ELR (cell line): ENCODE data around the gene SLC38A1.

Experiments used
- DNase-seq: peaks from one replicate; pipeline ENCODE4 v3.0.0-alpha.2; 2015; ENCODE audit warnings: low read depth

SLC38A1 gene

GRCh38 chr12:46230983-46231382 is 37.9 kb downstream of the SLC38A1 start:
- peak; percentile 59 for DNase-seq

GRCh38 chr12:46230306-46230705 is 38.5 kb downstream of the SLC38A1 start:
- no peak for DNase-seq

- no peak for DNase-seq
These were observed 41.2 kb downstream of the SLC38A1 start for GRCh38 chr12:46227616-46228015.

- no peak for DNase-seq
These were observed 44.5 kb downstream of the SLC38A1 start for GRCh38 chr12:46224386-46224785.

DNA sequence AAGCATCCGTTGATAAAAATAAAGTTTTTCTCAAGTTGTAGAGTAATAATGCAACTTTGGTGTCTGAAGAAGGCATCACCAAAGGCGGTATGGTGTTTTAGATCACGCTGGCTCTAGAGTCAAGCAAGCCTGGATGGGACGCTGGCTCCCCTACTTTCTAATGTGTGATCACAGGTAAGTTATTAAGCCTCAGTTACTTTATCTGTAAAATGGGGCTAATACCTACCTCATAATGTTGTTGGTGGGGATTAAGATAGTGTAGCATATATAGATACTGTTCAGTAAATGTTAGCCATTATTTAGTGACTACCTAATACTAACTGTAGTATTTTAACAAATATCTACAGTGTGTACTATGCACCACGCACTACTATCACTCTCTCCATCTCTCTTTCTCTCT is 45.8 kb downstream of the SLC38A1 start:
- no peak for DNase-seq

DNA sequence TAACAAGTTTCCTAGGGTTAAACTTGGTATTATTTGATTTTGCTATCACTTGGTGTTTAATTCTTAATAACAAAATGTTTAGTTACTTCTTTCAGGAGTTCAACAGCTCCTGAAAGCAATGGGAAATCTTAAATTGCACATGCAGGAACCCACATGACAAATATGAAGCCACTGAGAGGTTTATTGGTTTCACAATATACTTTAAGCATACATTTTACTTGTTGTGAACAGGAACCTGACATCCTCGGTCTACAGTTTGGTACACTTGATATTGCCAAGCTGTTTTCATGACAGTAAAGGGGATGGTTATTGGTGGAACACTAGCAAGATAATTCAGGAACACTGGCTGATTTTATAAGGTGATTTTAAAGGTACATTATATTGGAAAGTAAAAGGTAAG is 46.2 kb downstream of the SLC38A1 start:
- DNase-seq = no peak

- peak; percentile 77 for DNase-seq
These were observed 47.4 kb downstream of the SLC38A1 start for GRCh38 chr12:46221255-46222128.

DNA sequence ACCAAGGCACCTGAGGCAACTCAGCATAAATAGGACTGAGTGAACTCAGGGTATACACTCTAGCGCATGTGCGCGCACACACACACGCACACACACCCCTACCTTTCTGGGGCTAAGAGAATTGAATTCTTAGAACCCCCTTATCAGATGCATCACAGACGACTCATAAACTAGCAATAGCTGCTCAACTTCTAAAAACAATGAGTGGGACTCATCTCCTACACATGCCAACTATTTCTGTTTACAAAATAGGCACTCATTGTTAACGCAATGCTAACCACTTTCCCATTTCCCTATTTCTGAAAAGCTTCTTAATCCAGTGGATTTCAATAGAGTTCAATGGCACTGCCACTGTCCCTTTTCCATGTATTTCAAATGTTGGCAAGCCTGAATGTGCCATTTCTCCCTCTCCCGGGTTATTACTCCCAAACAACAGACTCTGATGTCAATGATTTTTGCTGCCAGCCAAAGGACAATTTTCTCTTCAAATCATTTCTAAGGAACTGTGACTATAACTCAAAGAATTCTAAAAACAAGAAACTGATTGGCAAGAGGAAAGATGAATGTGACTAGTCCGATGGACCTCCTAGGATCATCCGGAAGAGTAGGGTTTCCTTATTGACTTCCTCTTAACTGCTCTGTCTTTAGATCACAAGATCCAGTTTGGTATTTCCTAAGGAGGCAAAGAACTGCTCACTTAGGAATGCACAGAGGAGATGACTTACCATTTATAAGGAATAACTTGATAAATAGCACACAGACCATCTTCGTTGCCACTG is 48.8 kb downstream of the SLC38A1 start:
- peak; percentile 99 for DNase-seq

DNA sequence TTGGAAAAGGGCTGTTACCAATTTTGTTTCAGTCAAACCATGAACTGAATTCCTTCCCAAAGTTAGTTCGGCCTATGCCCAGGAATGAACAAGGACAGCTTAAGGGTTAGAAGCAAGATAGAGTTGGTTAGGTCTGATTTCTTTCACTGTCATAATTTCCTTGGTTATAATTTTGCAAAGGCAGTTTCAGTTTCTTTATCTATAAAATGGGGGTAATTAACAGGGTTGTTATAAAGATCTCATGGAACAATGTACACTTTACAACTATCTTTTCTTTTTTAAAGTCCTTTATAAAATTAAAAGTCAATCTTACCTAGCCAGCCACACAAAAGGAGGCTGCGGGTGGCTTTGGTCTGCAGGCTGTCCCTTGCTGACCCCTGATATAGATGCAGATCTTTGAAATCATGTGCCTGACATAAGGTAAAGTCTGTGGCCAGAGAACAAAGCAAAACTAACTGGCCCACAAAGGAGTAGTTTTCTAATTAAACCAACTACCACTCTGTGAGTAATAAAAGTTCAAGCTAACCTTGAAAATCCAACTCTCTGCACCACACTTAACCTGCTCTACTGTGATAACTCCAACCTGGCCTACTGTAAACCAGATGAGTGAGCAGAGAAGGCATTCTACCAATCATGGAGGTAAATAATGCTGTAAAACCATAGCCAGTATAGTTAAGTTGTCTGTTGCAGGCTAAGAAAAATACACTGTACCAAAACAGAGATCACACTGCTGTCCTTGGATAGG is 49.5 kb downstream of the SLC38A1 start:
- DNase-seq = no peak

GRCh38 chr12:46218322-46219095 is 50.3 kb downstream of the SLC38A1 start:
- no peak for DNase-seq

DNA sequence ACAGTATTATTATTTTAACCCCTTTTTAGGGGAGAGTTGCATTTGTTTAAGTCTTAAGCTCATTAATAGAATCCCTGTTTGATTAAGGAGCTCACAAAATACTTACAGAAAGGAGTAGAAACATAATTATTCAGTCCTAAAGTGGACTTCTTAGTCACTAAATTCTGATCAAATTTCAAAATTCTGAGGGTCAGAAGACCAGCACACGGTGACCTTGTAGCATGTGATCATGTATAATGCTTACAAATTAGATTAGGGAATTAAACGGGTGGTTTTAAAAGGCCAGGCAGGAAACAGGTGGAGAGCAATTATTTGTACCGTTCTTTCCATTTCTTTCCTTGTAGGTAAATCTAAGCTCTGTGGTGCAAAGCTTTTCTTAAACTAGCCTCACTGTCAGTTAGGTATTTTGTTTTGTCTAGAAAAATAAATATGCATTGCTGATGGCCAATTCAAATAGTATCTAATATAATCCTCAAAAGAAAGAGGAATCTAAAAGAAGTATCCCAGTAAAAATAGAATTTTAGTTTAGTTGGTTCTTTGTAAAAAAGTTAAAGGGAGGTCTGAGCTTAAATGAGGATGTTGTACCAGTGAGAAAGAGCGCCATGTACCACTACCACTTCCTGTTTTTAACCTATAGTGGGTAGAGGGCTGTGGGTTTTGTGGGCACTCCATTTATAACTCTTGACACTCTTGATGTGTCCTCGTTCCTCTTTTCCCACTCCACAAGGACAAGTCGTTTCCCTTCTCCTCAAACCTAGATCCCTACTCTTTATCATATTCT is 51.1 kb downstream of the SLC38A1 start:
- DNase-seq = no peak

DNA sequence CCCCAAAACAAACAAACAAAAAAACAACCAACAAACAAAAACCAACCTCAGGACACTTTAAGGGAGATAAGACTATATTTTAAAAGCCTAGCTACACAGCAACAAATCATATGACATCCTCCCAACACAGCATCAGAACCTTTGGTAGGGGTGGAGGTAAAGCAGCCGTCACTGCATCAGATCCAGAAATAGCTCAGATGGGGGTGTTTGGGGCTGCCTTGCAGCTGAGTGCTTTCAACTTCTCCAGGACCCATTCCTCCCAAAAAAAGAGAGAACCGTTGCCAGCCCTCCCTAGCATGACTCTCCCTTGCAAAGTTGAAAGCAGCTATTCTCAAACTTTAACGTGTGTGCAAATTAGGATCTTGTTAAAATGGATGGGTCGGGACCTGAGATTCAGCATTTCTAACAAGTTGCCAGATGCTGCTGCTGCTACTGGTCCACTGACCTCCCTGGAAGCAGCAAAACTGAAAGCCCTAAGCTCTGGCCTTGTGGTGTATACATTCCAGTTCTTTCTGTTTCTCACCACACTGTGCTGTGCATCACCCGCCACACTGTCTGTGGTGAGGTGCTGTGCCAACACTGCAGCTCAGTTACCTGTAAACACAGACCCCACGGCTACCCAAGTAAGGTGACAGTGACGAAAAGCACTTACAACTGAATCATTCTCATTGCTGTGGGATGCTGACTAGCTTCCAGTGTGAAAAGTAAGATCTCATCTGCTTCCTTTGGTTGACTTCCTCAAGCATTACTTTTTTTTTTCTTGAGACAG is 54.0 kb downstream of the SLC38A1 start:
- DNase-seq = peak; percentile 20

DNA sequence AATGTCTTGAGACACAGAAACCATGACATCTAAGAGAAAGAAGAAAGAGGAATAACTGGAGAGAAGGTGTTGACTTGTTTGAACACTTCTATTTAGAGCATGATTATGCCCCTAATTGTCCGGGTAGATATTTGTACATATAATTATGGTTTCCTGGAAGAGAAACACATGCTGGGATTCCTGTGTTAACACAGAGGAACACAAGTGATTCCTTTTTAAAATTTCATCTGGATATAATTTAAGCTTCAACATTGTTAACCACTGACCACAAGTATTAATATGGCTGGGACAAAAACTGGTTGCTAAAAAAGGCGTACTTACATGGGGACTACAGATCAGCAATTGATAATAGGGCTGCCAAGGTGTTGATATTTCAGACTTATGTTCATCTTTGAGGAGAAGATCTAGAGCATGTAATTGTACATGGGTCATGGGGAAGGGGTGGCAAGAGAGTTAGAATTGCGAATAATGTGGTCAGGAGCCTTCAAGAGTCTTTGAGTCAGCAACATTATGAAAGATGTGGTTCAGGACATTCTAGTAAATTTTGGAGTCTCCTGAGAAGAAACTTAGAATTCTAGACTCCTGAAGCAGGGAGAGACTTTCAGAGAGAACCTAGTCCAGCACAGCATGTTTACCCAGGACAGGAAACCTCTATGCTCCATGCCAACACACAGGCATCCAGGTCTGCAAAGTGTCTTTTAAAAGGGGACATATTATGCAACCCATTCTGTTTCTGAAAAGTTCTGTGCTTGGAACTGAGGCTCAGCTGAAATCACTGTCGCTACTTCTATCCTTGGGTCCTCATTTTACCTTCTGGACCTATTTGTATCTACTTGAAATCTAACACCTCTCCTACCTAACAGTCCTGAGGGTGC is 56.5 kb downstream of the SLC38A1 start:
- no peak for DNase-seq

DNA sequence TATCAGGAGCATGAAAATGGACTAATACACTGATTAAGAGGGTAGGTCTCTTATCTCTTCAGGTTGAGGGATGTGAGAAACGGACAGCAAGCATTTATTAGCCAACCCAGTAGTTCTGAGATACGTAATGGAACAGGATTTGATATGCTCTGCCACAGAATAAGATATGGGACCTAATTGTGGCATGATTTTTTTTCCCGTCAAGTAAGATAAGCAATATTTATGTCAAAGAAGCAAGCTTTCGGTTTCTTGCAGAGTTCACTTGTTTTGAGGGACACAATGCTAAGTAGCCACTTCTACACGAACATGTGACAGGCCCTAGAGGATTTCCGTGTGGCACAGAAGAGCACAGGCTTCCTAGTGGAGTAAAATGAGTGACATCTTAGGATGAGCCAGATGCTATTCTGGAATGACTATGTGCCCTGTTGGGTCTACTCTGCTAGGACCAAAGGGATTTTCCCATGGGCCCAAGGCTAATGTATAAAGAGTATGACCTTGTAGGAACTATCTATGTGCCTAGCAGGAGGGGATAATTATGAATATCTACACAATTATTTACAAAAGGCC is 57.9 kb downstream of the SLC38A1 start:
- no peak for DNase-seq

DNA sequence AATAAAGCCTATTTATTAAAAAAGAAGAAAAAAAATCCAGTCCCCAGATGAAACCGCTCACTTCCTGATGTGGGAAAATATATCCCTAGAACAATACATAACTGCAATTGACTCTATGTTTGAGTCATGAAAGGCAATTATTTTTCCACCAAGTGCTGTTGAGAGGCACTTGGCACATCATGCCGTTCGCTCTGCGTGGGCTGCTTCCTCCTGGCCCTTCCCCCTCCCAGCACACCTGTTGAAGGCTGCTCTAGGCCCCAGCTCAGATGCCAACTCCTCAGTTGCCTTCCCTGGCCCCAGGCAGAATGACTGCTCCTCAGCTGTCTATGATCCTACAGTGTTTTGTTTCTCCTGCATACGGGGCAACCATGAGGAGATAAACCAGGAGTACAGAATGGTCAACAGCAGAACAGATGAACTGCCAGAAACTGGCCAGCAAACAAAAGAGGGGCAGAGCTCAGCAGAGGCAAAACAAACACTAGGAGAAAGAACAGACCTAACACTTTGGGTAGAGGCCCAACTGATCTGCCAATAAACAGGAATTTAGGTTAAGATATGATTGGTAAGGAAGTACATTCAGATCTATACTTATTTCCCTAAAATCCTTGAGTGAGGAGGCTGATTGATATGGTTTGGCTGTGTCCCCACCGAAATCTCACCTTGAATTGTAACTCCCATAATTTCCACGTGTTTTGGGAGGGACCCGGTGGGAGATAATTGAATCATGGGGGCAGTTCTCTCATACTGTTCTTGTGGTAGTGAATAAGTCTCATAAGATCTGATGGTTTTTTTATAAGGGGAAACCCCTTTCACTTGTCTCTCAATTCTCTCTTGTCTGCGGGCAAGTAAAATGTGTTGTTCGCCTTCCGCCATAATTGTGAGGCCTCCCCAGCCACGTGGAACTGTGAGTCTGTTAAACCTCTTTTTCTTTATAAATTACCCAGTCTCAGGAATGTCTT is 58.6 kb downstream of the SLC38A1 start:
- DNase-seq = no peak

DNA sequence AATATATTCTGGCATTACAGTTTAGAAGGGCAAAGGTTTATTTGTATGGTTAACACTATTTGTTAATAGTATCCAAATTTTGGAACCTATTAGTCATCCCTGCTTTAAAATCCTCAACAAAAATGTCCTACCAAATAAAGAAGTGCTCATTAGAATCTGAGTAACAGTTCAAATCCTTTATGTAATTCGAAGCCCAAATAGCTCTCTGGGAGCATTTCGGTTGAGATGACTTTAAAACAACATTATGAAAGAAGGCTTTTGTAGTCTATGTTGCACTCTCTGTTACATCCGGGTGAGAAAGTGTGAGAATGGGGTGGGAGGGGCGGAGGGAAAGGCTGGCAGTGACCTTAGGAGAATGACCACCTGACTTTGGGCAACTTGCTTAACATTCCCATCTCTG is 59.7 kb downstream of the SLC38A1 start:
- DNase-seq = no peak

- DNase-seq = no peak
These were observed 60.5 kb downstream of the SLC38A1 start for GRCh38 chr12:46208370-46208769.

GRCh38 chr12:46207644-46208043 is 61.2 kb downstream of the SLC38A1 start:
- DNase-seq = no peak
